HG03469 (cell line): Measurements from ENCODE around the gene TATDN2.

ENCODE experiments used
- ATAC-seq: cut with Tn5 transposase; IDR thresholded peaks from one replicate; pipeline ENCODE4 v1.9.1; 2021; ENCODE audit warnings: mild to moderate bottlenecking, moderate library complexity, moderate number of reproducible peaks; ENCODE audit not compliant: unreplicated experiment

Gene TATDN2

GRCh38 chr3:10315101-10315500 is 66.8 kb downstream of the TATDN2 start:
- ATAC-seq = no peak

GRCh38 chr3:10315771-10316344 is 67.6 kb downstream of the TATDN2 start:
- no peak for ATAC-seq

- ATAC-seq = no peak
These were observed 69.2 kb downstream of the TATDN2 start for GRCh38 chr3:10317311-10317960.

GRCh38 chr3:10317961-10318350 is 69.7 kb downstream of the TATDN2 start:
- ATAC-seq = no peak

GRCh38 chr3:10319251-10319650 is 71.0 kb downstream of the TATDN2 start:
- no peak for ATAC-seq

GRCh38 chr3:10319804-10320203 is 71.5 kb downstream of the TATDN2 start:
- no peak for ATAC-seq

- no peak for ATAC-seq
These were observed 72.0 kb downstream of the TATDN2 start for GRCh38 chr3:10320320-10320677.

- no peak for ATAC-seq
These were observed 73.5 kb downstream of the TATDN2 start for GRCh38 chr3:10321630-10322351.

GRCh38 chr3:10322352-10322710 is 74.1 kb downstream of the TATDN2 start:
- ATAC-seq = no peak

- no peak for ATAC-seq
These were observed 79.3 kb downstream of the TATDN2 start for GRCh38 chr3:10327592-10327991.

- no peak for ATAC-seq
These were observed 80.3 kb downstream of the TATDN2 start for GRCh38 chr3:10328460-10329071.

- ATAC-seq = no peak
These were observed 81.3 kb downstream of the TATDN2 start for GRCh38 chr3:10329495-10330015.

- no peak for ATAC-seq
These were observed 82.1 kb downstream of the TATDN2 start for GRCh38 chr3:10330319-10330718.
